Esophagus muscularis mucosa (tissue), 4 donors: ENCODE results near the gene SSC5D. TPM values are rescaled to one million over a fixed set of nuclear protein-coding genes. Genes with fewer than 3 reads are reported as not detected.

Experiments used
- DNase-seq: peaks from one replicate; pipeline ENCODE4 v3.0.0-alpha.2; 2017; ENCODE audit errors: extremely low spot score
- H3K27ac ChIP-seq, 4 donors: fragments of 200-600 bp; sonication (generic); replicated peaks in 1 of 4; 1 replicate in 3 of 4; 2 replicates in 1 of 4; pipeline ENCODE4 v1.5.1; 2016 to 2019; ENCODE audit warnings: mild to moderate bottlenecking in 1 of 4
- H3K27me3 ChIP-seq, 4 donors: fragments of 200-600 bp; sonication (generic); one replicate each; pipeline versions ENCODE4 v1.5.1 to v1.6.0; 2016 to 2019
- H3K36me3 ChIP-seq, 4 donors: fragments of 200-600 bp; sonication (generic); one replicate each; pipeline ENCODE4 v1.5.1; 2016 to 2019
- H3K4me1 ChIP-seq, 4 donors: fragments of 200-600 bp; sonication (generic); one replicate each; pipeline ENCODE4 v1.5.1; 2016 to 2019
- H3K4me3 ChIP-seq, 4 donors: fragments of 200-600 bp; sonication (generic); 1 replicate in 2 of 4; 2 replicates in 2 of 4; pipeline ENCODE4 v1.5.1; 2016 to 2019; ENCODE audit warnings: mild to moderate bottlenecking in 4 of 4, moderate library complexity in 1 of 4
- H3K9me3 ChIP-seq, 4 donors: fragments of 200-600 bp; sonication (generic); 1 replicate in 3 of 4; 2 replicates in 1 of 4; pipeline ENCODE4 v1.5.1; 2016 to 2019
- CTCF ChIP-seq, 3 experiments: fragments of 200-600 bp in 2 of 3; fragments of 450-650 bp in 1 of 3; sonication (generic) in 2 of 3; IDR thresholded peaks; one replicate each; pipeline ENCODE4 v1.5.1; 2017 to 2019; ENCODE audit warnings: antibody characterized with exemption in 3 of 3, mild to moderate bottlenecking in 2 of 3, moderate library complexity in 1 of 3
- EP300 ChIP-seq: sonication (generic); formaldehyde crosslinking; IDR thresholded peaks from one replicate; pipeline ENCODE4 v1.6.1; 2017; ENCODE audit warnings: antibody characterized with exemption
- POLR2A ChIP-seq: fragments of 450-650 bp; IDR thresholded peaks from one replicate; pipeline ENCODE4 v1.6.1; 2017; ENCODE audit warnings: antibody characterized with exemption, moderate library complexity, mild to moderate bottlenecking, low read depth
- POLR2AphosphoS5 ChIP-seq, 2 donors: sonication (generic); formaldehyde crosslinking; IDR thresholded peaks; one replicate each; pipeline ENCODE4 v1.6.1; 2017; ENCODE audit warnings: antibody characterized with exemption in 2 of 2
- WGBS: methylation state at CpG from one replicate; pipeline ENCODE4 v1.1.5; 2018; 5-methylcytosine and 5-hydroxymethylcytosine counted together
- intact Hi-C: fragments of 100-400 bp; cut with DNase I; formaldehyde crosslinking; loops from one replicate; pipeline ENCODE4 v1.15.1; 2023
- total RNA-seq, 4 donors: library from RNA; depleted of rRNA; stranded (reverse); fragments of >200 nt; gene quantifications; one replicate each; pipeline versions ENCODE4 v1.1.0 to v1.2.1, GENCODE V29; 2016

The SSC5D gene
- total RNA-seq, 4 donors from 2014 or later = 9.5 to 41.2 (median 14.6) TPM

GRCh38 chr19:55553217-55554182, 65.3 kb downstream of the SSC5D start:
- TF ChIP-seq CTCF (IDR thresholded peaks at IDR 0.05) (no peak), EP300 (no peak), POLR2A (no peak)
- Histone ChIP-seq H3K27ac (no peak overlapping the region), H3K27me3 (peaks cover 0 to 59% (median 9%) of the 10 kb centered on the region in 4 donors), H3K9me3 (no peaks in the 10 kb centered on the region), H3K4me1 (peaks cover 0 to 10% (median 6%) of the 10 kb centered on the region in 4 donors), H3K4me3 (no peak overlapping the region), H3K36me3 (no peaks in the 10 kb centered on the region)
- no peak for DNase-seq
- intact Hi-C loops = no loop called here
- 66% methylated on average over 13 of the region's 13 CpGs for whole genome bisulfite sequencing

GRCh38 chr19:55554302-55554701, 66.1 kb downstream of the SSC5D start:
- Histone ChIP-seq H3K36me3 (no peaks in the 10 kb centered on the region), H3K27ac (no peak overlapping the region), H3K27me3 (peaks cover 0 to 53% (median 9%) of the 10 kb centered on the region in 4 donors), H3K9me3 (no peaks in the 10 kb centered on the region), H3K4me3 (no peak overlapping the region), H3K4me1 (peaks cover 0 to 7% (median 5%) of the 10 kb centered on the region in 4 donors)
- DNase-seq = no peak
- intact Hi-C loops = no loop called here
- TF ChIP-seq POLR2A (no peak), EP300 (no peak), CTCF (IDR thresholded peaks at IDR 0.05) (no peak), POLR2AphosphoS5 (IDR thresholded peaks at IDR 0.05) (no peak)
- WGBS = 82% methylated on average over 9 of the region's 9 CpGs

- Histone ChIP-seq H3K9me3 (no peaks in the 10 kb centered on the region), H3K27me3 (peaks cover 0 to 49% (median 7%) of the 10 kb centered on the region in 4 donors), H3K27ac (no peak overlapping the region), H3K4me3 (no peak overlapping the region), H3K4me1 (peaks cover 0 to 4% (median 3%) of the 10 kb centered on the region in 4 donors), H3K36me3 (no peaks in the 10 kb centered on the region)
- 90% methylated on average over 4 of the region's 8 CpGs for WGBS
- TF ChIP-seq POLR2A = no peak
- no peak for TF ChIP-seq CTCF (IDR thresholded peaks at IDR 0.05)
- no peak for TF ChIP-seq POLR2AphosphoS5 (IDR thresholded peaks at IDR 0.05)
- TF ChIP-seq EP300 = no peak
- intact Hi-C loops = no loop called here
- no peak for DNase-seq
These were observed 66.5 kb downstream of the SSC5D start for GRCh38 chr19:55554741-55555152.

GRCh38 chr19:55559684-55560083, 71.4 kb downstream of the SSC5D start:
- no peak for DNase-seq
- H3K27ac ChIP-seq = no peak overlapping the region
- peaks cover 0 to 31% (median 0%) of the 10 kb centered on the region in 4 donors for H3K27me3 ChIP-seq
- 77% methylated on average over 4 of the region's 9 CpGs for WGBS
- intact Hi-C loops = no loop called here
- H3K4me1 ChIP-seq = peaks cover 0 to 6% (median 4%) of the 10 kb centered on the region in 4 donors
- no peak overlapping the region for H3K4me3 ChIP-seq
- H3K36me3 ChIP-seq = no peaks in the 10 kb centered on the region
- TF ChIP-seq POLR2A = no peak
- TF ChIP-seq POLR2AphosphoS5 (IDR thresholded peaks at IDR 0.05) = no peak
- no peak for TF ChIP-seq CTCF (IDR thresholded peaks at IDR 0.05)
- TF ChIP-seq EP300 = no peak
- H3K9me3 ChIP-seq = peaks cover 0 to 5% (median 0%) of the 10 kb centered on the region in 4 donors
